Heart left ventricle (tissue), 13 donors: ENCODE data around the gene PMCH.

ENCODE experiments used
- CTCF ChIP-seq, 12 donors: fragments of 200-600 bp; sonication (generic) in 4 of 12; IDR thresholded peaks; one replicate each; pipeline versions ENCODE4 v1.5.0 to v1.8.0; 2018 to 2022; ENCODE audit warnings: antibody characterized with exemption in 12 of 12, mild to moderate bottlenecking in 5 of 12
- POLR2A ChIP-seq, 2 donors: fragments of 450-650 bp; IDR thresholded peaks; one replicate each; pipeline ENCODE4 v1.6.1; 2017; ENCODE audit warnings: antibody characterized with exemption in 2 of 2, mild to moderate bottlenecking in 2 of 2, moderate library complexity in 2 of 2
- donor health status: ischemic (EF 13 %, LVEDD 7.1; RV severe dilation, severe dysfunction).
- donor health status: DM: no; HTN: yes; CAD: no.
- donor health status: DM: no; HTN: no; CAD: no.
- donor health status: ischemic (EF 25% LVEDD 6.9; RV normal size, moderate dysfunction).
- donor health status: ischemic (EF 25% LVEDD 5.7; RV mildly dilated, moderate dysfunction).
- donor health status: ischemic (EF 35%, LVEDD 5.7; RV mildly dilated, moderate dysfunction).
- donor health status: nonischemic (EF 11% LVEDD 7.7; RV severe dilation, severe dysfunction).
- donor health status: DM: yes; HTN: yes; CAD: no.
- donor health status: PGD.
- donor health status: ischemic (EF 29% LVEDD 5.4; RV normal size, mild dysfunction).
- donor health status: nonischemic (EF 23%, LVEDD 6.1; RV moderate dilation, normal function).

GRCh38 chr12:102232036-102232435 lies 34.4 kb upstream of the PMCH start:
- TF ChIP-seq CTCF (IDR thresholded peaks at IDR 0.05): no peak
- no peak for TF ChIP-seq POLR2A (IDR thresholded peaks at IDR 0.05)
